ENCODE measurements around the gene KIR2DL3. TPM values are rescaled to one million over a fixed set of nuclear protein-coding genes. Genes with fewer than 3 reads are reported as not detected.

Gene KIR2DL3
- total RNA-seq, 1 donor from 2014 or later, result not detected

GRCh38 chr19:54724644-54725043, 13.7 kb upstream of the KIR2DL3 start:
- DNase-seq (ENCODE audit: low read depth) (no peak), FAIRE-seq (no peak)
- no peak for TF ChIP-seq CTCF (IDR thresholded peaks at IDR 0.05; ENCODE audit: insufficient read depth, low read length, severe bottlenecking)
- Histone ChIP-seq H3K36me3 (ENCODE audit: control insufficient read depth, insufficient read depth, low read length) (no peaks in the 10 kb centered on the region), H3K27me3 (ENCODE audit: control insufficient read depth, insufficient read depth, low read length) (no peaks in the 10 kb centered on the region), H3K4me3 (ENCODE audit: low read depth, low read length) (no peak overlapping the region)

GRCh38 chr19:54725321-54725720, 13.0 kb upstream of the KIR2DL3 start:
- FAIRE-seq, result no peak
- no peak for DNase-seq (ENCODE audit: low read depth)

GRCh38 chr19:54727562-54727961, 10.8 kb upstream of the KIR2DL3 start:
- no peak for DNase-seq (ENCODE audit: low read depth)

More at GRCh38 chr19:54725321-54725720, 13.0 kb upstream of the KIR2DL3 start:
- Histone ChIP-seq H3K36me3 (ENCODE audit: control insufficient read depth, insufficient read depth, low read length) (no peaks in the 10 kb centered on the region), H3K27me3 (ENCODE audit: control insufficient read depth, insufficient read depth, low read length) (no peaks in the 10 kb centered on the region), H3K4me3 (ENCODE audit: low read depth, low read length) (no peak overlapping the region)
- TF ChIP-seq CTCF (IDR thresholded peaks at IDR 0.05; ENCODE audit: insufficient read depth, low read length, severe bottlenecking), result no peak

GRCh38 chr19:54728167-54728566, 10.1 kb upstream of the KIR2DL3 start:
- Histone ChIP-seq H3K4me3 (ENCODE audit: low read depth, low read length) (no peak overlapping the region), H3K36me3 (ENCODE audit: control insufficient read depth, insufficient read depth, low read length) (no peaks in the 10 kb centered on the region), H3K27me3 (ENCODE audit: control insufficient read depth, insufficient read depth, low read length) (no peaks in the 10 kb centered on the region)
- no peak for FAIRE-seq
- no peak for DNase-seq (ENCODE audit: low read depth)
- no peak for TF ChIP-seq CTCF (IDR thresholded peaks at IDR 0.05; ENCODE audit: insufficient read depth, low read length, severe bottlenecking)

More at GRCh38 chr19:54727562-54727961, 10.8 kb upstream of the KIR2DL3 start:
- TF ChIP-seq CTCF (IDR thresholded peaks at IDR 0.05; ENCODE audit: insufficient read depth, low read length, severe bottlenecking), result no peak
- Histone ChIP-seq H3K4me3 (ENCODE audit: low read depth, low read length) (no peak overlapping the region), H3K27me3 (ENCODE audit: control insufficient read depth, insufficient read depth, low read length) (no peaks in the 10 kb centered on the region), H3K36me3 (ENCODE audit: control insufficient read depth, insufficient read depth, low read length) (no peaks in the 10 kb centered on the region)
- peak; percentile 28 for FAIRE-seq

- no peaks in the 10 kb centered on the region for H3K27me3 ChIP-seq (ENCODE audit: control insufficient read depth, insufficient read depth, low read length)
- no peak for TF ChIP-seq CTCF (IDR thresholded peaks at IDR 0.05; ENCODE audit: insufficient read depth, low read length, severe bottlenecking)
- no peak for FAIRE-seq
- H3K36me3 ChIP-seq (ENCODE audit: control insufficient read depth, insufficient read depth, low read length), result no peaks in the 10 kb centered on the region
- DNase-seq (ENCODE audit: low read depth), result no peak
- no peak overlapping the region for H3K4me3 ChIP-seq (ENCODE audit: low read depth, low read length)
Observed at GRCh38 chr19:54729416-54730188, 8.7 kb upstream of the KIR2DL3 start.

GRCh38 chr19:54731191-54731590, 7.1 kb upstream of the KIR2DL3 start:
- H3K27me3 ChIP-seq (ENCODE audit: control insufficient read depth, insufficient read depth, low read length), result no peaks in the 10 kb centered on the region
- no peak for TF ChIP-seq CTCF (IDR thresholded peaks at IDR 0.05; ENCODE audit: insufficient read depth, low read length, severe bottlenecking)
- no peaks in the 10 kb centered on the region for H3K36me3 ChIP-seq (ENCODE audit: control insufficient read depth, insufficient read depth, low read length)
- DNase-seq (ENCODE audit: low read depth) (no peak), FAIRE-seq (no peak)
- H3K4me3 ChIP-seq (ENCODE audit: low read depth, low read length), result no peak overlapping the region

Measured in bronchial epithelial cell (primary cell).